GM21723 (cell line): ENCODE results near the gene CA7.
A peak's percentile ranks its signal among the peaks of the same experiment; 100 is the strongest.

Source experiments
- ATAC-seq: cut with Tn5 transposase; IDR thresholded peaks from one replicate; pipeline ENCODE4 v1.9.1; 2021; ENCODE audit warnings: mild to moderate bottlenecking, moderate library complexity; ENCODE audit not compliant: unreplicated experiment

Gene CA7

DNA sequence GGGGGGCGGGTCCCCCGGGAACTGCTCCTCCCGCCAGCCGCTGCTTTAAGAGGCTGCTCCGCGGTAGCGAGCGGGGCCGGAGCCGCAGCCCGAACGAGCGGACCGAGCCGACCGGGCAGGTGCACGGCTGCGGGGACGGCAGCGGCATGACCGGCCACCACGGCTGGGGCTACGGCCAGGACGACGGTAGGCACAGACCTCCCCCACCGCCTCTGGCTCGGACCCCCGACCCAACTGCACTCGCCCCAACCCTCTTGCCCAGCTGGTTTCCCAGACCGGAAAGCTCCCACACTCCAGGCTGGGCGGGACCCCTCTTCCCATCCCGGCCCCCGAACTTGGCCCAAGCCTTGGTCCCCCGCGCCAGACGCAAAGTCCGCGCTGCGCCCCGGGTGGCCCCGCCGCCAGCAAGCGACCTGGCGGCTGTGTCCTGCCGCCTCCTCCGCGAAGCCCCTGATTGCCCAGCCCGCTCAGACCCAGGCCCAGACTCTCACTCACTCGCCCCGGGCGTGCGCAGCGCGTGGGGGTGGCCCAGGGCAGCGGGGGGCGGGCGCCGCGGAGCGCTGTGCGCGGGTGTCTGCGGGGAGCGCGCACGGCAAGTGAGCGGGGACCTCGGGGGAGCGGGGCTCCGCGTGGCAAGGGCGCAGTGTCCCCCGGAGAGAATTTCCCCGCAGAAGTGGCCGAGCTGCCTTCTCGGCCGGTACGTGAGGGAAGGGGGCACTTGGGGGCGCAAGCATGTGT lies at the start of gene CA7:
Gene CA7 (plus strand): TSS at position 73 of the 738 bp plus-strand sequence. CDS start 74 bp downstream, at position 147.
- ATAC-seq = no peak

DNA sequence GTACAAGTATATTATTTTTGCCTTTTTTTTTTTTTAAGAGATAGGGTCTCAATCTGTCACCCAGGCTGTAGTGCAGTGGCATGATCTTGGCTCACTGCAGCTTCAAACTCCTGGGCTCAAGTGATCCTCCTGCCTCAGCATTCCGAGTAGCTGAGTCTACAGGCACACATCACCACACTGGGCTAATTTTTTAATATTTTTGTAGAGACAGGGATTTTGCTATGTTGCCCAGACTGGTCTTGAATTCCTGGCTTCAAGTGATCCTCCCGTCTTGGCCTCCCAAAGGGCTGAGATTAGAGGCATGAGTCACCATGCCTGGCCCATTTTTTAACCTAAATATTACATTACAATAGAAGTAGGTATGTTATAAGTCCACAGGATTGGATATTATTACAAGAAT lies 46.1 kb upstream of the CA7 start:
- no peak for ATAC-seq

DNA sequence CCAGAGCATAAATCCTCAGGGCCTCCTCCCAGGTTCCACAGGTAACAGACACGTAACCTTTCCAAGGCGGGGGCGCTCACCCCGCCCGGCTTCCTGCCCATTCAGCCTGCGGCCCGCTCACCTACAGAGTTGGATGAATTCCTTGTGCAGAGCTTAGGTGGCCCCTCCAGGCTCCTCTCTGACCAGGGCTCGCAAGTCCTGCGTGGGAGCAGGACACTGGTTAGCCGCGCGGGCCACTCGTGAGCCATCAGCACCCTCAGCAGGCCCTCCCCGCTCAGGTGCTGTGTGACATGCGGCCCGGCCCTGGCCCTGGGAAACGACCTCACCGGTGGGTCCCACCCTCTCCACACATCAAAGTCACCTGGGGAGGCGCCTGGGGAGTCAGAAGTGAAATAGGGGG lies 43.4 kb upstream of the CA7 start:
- no peak for ATAC-seq

DNA sequence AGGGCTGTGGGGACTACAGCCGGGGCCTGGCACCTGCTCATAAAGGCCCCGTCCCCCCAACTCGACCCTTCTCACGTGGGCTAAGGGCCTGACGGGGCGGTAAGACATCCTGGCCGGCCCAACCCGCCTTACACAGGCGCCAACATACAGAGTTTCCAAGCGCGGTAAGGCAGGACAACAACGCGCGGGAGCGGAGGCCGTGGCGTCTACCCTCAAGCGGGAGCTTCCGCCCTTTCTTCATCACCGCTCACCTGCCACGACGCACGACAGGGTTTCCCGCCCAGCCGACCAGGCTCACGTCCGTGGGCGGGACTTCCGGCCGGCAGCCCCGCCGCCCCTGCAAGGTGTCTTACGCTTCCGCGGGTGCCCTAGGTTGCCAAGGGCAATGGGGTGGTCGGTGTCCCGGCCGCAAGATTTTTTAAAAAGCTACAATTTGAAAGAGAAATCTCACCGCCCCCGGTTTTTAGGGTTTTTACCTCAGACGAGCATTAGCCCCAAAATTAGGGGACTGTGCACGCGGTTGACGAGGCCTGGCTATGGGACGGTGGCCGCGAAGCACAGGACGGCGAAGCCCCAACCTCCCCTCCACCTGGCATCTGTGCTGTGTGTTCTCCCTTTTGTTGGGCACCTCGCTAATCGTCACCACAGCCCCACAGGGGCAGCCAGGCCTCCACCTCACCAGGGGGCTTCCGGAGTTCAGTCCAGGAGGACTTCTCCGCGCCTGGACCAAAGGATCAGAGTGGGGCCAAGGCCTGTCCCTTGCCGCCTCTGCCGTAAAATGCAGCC lies 42.7 kb upstream of the CA7 start, which contains the start of gene TERB1:
Gene TERB1 (minus strand): TSS at position 265 of the 786 bp plus-strand sequence. CDS start 4,786 bp downstream, outside the sequence.
- no peak for ATAC-seq

DNA sequence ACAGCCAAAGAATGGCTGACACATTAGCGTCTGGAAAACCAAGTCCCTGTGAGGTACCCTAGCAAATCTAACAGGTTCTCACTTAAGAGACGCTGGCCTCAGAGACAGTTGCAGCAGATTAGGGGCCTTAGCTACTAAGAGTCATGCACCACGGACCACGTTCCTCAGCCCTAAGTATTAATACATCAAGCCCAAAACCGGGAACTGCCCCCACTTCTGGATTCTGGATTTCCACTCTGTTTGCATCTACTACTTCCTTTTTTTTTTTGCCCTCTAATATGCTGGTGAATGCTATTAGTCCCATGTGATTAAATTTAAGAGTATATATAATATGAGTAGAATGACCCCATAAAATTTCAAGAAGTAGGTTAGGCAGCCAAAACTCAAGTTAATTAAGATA lies 42.1 kb upstream of the CA7 start:
- ATAC-seq = no peak

DNA sequence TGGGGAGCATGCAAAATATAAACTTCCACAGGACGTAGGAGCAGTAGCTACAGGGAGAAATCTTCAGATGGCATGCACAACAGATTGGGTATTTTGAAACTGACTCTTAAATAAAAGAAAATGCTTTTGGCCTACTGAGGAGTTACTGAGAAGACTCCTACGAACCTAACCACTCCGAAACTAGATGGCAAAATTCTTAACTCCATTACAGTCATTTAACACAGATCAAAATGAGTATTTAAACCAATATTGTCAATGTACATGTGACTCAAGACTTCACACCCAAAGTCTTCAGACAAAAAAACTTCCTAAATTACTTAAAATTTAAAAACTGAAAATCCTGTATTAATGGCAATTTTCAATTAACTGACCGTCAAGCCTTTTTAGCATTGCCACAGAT lies 34.4 kb upstream of the CA7 start:
- no peak for ATAC-seq

DNA sequence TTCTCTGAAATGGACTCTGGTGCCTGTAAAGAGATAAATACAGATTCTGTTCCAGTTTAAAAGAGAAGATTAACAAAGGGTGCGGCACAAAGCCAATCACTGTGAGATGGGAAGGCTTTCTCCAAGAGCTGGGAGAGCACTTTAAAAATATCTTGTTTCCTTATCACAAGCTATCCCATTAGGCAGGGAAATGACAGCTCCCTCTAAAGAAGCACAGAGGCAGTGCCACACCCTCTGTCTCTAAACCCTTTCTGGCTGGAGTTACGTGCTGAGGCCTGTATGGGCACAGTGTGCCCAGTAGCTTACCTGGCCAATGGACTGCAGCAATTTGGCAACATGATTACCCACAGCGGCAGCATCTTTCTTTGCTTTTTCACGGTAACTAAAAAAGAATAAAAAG lies 33.8 kb upstream of the CA7 start:
- ATAC-seq = no peak

DNA sequence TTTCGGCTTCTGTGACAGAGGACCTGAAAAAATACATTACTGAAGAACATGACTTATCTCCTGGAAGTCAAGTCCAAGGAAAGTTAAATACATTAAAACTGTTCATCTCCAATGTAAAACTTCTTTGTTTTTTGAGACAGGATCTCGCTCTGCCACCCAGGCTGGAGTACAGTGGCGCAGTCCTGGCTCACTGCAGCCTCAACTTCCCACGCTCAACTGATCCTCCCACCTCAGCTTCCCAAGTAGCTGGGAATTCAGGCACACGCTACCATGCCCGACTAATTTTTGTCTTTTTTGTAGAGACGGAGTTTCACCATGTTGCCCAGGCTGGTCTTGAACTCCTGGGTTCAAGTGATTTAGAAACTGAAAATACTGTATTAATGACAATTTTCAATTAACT lies 33.2 kb upstream of the CA7 start:
- ATAC-seq = no peak

DNA sequence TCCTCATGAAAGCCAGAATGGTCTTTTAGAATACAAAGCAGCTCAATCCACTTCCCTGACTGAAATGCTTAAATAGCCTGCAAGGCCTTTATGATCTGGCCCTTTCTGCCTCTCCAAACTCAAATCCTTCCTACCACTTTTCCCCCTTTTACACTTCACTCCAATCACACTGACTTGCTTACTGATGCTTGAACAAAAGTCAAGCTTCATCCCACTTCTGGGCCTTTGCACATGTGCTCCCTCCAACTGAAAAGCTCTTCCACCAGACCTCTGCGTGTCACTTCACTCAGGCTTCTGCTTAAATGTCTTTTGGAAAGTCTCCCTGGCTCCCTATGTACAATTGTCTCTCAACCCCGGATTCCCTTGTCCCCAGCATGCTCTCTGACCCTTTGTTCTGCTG lies 29.5 kb upstream of the CA7 start:
- ATAC-seq = no peak

DNA sequence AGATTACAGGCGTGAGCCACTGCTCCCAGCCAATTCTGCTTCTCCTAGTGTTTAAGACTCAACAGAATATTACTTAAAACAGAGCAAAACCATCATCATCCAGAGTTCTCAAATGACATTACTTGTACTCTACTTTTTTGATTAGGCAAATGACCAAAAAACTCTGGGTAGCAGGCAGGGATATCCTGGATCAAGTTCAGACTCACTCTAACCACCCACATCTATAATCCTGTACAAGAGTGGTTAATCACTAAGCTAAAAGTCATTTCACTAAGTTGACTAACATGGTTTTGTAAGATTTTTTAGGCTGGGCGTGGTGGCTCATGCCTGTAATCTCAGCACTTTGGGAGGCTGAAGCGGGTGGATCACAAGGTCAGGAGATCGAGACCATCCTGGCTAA lies 20.2 kb upstream of the CA7 start:
- ATAC-seq = no peak

DNA sequence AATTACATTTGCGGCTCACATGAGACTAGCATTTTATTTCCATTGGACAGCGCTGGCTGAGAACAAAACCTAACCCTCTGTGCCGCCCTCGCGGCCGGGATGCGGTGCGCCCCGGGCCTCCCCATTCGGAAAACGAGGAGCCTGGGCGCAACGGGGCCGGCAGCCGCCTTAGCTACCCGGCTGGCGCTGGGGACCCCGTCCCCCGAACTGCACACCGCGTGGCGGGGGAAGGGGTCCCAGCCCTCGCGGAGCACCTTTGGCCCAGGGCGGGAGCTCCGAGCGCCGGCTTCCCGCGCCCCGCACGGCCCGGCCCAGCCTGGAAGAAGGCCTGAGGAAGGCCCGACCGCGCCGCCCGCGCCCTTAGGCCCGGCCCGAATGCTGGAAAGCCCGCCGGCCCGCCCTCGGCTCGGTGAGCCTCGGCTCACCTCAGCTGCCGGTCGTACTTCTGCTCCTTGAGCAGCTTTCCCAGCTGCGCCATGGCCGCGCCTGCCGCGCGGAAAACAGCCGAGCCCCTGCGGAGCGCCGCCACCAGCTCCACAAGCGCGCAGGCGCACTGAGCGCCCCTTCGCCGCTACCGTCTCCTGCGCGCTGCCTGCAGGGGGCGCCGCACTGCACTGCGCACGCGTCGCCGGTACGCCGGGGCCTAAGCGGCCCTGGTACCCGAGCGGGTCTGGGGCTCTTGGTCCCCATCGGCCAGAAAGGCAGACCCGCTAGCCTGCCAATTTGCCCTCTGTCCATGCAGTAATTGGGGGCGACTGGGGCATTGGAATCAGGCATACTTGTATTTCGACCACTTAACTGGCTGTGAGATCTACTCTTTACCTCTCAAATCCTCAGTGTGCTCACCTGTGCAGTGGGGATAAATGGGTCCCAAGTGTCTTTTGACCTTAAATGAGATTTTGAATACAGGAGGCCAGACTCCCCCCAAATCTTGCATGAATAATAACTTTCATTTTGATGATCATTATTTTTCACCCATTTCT lies 13.5 kb upstream of the CA7 start, which contains the start of gene NAE1:
Gene NAE1 (minus strand): TSS at position 555 of the 983 bp plus-strand sequence. CDS start 77 bp downstream, at position 478.
- peak; percentile 88 for ATAC-seq

DNA sequence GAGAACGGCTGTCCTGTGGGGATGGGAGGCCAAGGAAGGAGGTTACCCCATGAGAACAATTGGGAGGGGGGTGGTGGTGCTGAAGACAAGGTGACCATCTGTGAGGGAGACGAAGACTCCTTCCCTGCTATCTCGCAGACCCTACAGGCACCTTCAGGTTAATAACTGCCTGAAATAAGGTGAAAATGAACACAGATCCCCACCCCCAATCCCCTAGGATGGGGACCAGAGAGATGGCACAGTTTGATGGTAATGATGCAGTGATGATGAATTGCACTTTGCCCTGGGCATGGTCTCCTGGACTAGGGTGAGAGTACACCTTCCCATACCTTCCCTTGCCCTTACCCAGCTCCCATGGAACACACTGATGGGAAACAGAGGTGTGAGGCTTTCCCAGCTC lies 12.0 kb upstream of the CA7 start:
- no peak for ATAC-seq

DNA sequence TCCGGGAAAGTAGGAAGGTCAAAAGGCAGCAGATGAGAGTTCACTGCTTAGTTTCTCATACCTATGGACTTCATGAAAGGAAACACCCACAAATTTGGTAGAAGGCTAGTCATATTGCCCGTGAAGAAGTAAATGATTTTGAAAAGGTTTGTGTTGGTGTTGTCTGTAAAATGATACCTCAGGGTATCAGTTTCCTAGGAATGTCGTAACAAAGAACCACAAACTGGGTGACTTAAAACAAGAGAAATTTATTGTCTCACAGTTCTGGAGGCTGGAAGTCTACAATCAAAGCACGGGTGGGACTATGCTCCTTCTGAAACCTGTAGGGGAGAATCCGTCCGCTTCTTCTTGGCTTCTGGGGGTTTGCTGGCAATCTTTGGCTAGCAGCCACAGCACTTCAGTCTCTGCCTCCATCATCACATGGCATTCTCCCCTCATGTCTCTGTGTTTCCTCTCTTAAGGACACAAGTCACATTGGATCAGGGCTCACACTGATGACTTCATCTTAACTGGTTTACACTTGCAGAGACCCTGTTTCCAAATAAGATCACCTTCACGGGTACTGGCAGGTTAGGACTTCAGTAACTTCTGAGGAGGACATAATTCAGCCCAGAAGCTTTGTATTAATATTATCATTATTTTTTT lies 11.4 kb upstream of the CA7 start:
- no peak for ATAC-seq

DNA sequence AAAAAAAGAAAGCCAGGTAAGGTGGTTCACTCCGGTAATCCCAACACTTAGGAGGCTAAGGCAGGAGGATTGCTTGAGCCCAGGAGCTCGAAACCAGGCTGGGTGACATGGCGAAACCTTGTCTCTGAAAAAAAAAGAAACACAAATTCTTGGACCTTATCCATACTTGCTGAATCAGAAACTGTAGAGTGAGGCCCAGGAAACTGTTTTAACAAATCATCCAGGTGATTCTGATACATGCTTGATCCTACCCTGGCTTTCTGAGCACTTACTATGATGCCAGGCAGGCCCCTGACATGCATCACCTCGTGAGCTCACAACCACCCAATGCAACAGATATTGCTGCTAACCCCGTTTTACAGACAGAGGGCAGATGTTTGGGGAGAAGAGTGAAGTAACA lies 9.5 kb upstream of the CA7 start:
- ATAC-seq = no peak

DNA sequence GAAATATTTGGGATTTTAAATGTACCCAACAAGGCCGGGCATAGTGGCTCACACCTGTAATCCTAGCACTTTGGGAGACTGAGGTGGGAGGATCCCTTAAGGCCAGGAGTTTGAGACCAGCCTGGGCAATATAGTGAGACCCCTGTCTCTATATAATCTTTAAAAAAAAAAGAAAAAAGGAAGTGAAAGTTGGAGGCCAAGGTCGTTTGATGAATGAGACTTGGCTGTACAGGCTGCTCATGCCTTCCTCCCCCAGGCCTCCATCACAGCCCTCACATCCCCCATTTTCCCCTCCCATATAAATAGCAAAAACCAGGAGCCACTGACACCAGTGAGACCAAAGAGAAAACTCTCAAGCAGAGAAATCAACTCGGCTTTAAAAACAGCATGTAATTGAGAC lies 3.3 kb upstream of the CA7 start:
- ATAC-seq = no peak

DNA sequence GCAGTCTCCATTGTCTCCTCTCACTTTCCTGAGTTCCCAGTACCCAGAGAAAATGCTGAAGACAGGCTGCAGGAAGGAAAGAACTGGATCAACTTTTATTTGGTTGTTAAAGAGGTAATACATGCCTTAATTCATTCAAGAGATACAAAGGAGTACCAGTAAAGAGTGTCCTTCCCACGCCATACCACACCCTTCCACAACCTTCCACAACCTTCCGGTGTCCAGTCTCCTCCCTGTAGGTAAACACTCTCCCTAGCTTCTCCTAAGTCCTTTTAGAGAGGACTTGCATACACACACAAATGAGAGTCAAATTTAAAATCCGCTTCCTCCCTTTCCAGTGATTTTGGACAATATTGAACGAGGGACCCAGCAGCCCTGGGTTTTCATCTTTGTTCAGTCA lies 2.8 kb upstream of the CA7 start:
- no peak for ATAC-seq

DNA sequence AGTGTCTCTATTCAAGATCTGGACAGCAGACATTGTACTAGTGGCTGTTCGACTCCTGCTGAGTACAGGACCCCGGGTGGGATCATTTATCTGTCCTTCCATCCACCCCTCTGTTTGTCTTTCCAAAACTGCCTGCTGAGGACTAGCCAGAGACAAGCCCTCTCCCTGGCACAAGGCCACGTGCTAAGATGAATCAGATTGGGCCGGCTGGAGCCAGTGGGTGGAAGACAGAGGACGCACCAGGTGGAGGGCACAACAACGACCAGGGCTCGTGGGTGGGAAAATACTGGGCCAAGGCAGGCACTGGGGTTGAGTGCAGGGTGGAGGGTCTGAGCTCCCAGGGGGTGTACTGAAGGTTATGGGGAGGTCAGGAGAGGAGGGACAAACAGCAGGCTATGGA lies 1.4 kb upstream of the CA7 start:
- no peak for ATAC-seq

DNA sequence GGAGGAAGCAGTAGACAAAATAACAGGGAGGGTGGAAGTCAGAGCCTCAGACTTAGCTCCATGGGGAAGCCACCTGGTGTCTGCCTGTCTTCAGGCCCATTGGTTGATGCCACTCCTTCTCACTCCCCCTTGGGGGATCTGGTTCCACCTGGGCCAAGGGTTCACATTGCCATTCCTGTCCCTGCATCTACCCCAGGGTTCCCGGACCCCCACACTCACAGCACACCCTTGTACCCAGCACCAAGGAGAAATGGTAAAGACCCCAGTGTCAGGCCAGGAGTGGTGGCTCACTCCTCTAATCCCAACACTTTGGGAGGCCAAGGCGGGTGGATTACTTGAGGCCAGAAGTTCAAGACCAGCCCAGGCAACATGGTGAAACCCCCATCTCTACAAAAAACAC lies 1.0 kb upstream of the CA7 start:
- ATAC-seq = no peak

DNA sequence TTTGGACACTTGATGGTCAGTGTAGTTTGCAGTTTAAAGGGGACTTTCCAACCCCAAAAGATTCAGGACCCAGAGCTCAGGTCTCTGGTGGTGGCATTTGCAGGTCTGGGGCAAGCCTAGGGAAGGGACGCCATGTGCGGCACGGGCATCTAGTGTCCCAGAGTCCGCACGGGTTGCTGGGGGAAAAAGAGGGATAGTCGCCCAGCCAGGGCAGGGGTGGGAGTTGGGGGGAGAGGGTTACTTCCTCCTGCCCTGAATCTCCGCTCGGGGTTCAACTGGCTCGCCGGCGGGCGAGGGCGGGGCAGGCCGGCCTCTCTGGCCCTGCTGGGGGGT lies 239 bp upstream of the CA7 start:
- no peak for ATAC-seq

DNA sequence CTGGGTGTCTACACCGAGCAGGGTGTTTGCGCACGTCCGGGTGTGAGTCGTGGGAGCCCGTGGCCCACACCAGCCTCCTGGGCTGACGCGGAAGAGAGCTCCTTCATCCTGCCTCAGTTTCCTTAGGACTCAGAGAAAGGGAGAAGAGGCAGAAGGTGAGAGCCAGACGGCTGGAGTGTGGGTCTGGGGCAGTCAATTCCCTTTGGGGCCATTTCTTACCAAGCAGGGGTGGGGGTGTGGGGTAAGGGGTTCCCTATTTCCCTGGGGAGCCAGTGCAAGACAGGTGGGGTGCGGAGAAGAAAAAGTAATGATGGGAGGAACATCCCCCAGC lies 831 bp downstream of the CA7 start:
- ATAC-seq = no peak

DNA sequence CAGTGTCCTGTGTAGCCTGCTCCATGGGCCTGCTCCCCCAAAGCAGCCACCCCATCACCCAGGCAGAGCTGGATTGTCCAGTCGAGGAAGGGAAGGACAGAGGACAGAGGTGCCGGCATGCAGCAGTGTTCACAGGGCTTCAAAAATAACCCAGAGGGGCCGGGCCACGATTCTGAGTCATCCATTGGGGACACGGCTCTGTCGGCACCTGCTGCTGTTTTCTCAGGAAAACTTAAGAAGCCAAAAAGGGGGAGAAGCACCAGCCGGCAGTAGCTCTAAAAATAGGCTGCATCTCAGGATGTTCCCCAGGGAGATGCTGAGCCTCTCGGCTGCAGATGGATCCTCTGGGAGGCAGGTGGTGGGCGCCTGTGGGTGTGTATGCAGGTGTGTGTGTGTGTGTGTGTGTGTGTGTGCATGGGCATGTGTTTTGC lies 1.6 kb downstream of the CA7 start:
- ATAC-seq = no peak
